Endothelial cell of umbilical vein (primary cell): ENCODE results near the gene KCND2. TPM values are rescaled to one million over a fixed set of nuclear protein-coding genes. Genes with fewer than 3 reads are reported as not detected.

ENCODE experiments used
- BruUV-seq: library from RNA; stranded (reverse); fragments of 400-500 nt; replicated peaks from 2 replicates; lab custom pipeline; 2021; lab: Mats Ljungman, UMichigan
- CTCF ChIA-PET: fragments of 300-600, 350-600 bp; sonication (Branson Sonifier 250); formaldehyde crosslinking; loops from one replicate; lab custom pipeline; 2021; ENCODE audit warnings: antibody characterized with exemption, inconsistent platforms; lab: Charles Lee
- POLR2A ChIA-PET: fragments of 300-600, 350-600 bp; sonication (Branson Sonifier 250); formaldehyde crosslinking; loops from one replicate; lab custom pipeline; 2021; ENCODE audit warnings: antibody characterized with exemption, inconsistent platforms; lab: Charles Lee
- DNase-seq: peaks from one replicate; pipeline ENCODE4 v3.0.0-alpha.2; 2011; ENCODE audit warnings: low read depth, low spot score
- FAIRE-seq: peaks from 2 replicates; lab custom pipeline; 2011; peaks lifted over from hg19 to GRCh38; lab: Jason Lieb, UNC
- H2AFZ ChIP-seq: 2 replicates; pipeline ENCODE4 v1.6.0; 2012; ENCODE audit warnings: low read depth, low read length, control low read depth, inconsistent platforms
- H3K27ac ChIP-seq: 2 replicates; pipeline ENCODE4 v1.5.1; 2011; ENCODE audit warnings: low read depth, mild to moderate bottlenecking, control low read depth, low read length, moderate library complexity; ENCODE audit not compliant: insufficient read depth
- H3K27me3 ChIP-seq, 2 experiments: 2 replicates each; pipeline versions ENCODE4 v1.6.0 to v1.6.1; 2011; ENCODE audit warnings: low read length in 2 of 2, mixed read lengths in 1 of 2; ENCODE audit not compliant: control insufficient read depth in 2 of 2, insufficient read depth in 2 of 2
- H3K36me3 ChIP-seq, 2 experiments: 2 replicates in 1 of 2; 3 replicates in 1 of 2; pipeline ENCODE4 v1.5.1; 2011; ENCODE audit warnings: low read length in 2 of 2, mild to moderate bottlenecking in 1 of 2, moderate library complexity in 1 of 2; ENCODE audit not compliant: control insufficient read depth in 2 of 2, insufficient read depth in 2 of 2; ENCODE audit errors: extremely low read depth in 1 of 2
- H3K4me1 ChIP-seq: 3 replicates; pipeline ENCODE4 v1.5.1; 2011; ENCODE audit warnings: mild to moderate bottlenecking, low read length; ENCODE audit not compliant: control insufficient read depth, insufficient read depth; ENCODE audit errors: extremely low read depth
- H3K4me2 ChIP-seq: 2 replicates; pipeline ENCODE4 v1.6.1; 2011; ENCODE audit warnings: low read length, control low read depth, mixed read lengths; ENCODE audit not compliant: insufficient read depth
- H3K4me3 ChIP-seq, 3 experiments: fragments of 200-600 bp in 1 of 3; sonication (generic), shearing (Covaris generic) in 1 of 3; replicated peaks in 1 of 3; 2 replicates each; pipeline ENCODE4 v1.5.1; 2011 to 2016; ENCODE audit warnings: control low read depth in 3 of 3, low read length in 3 of 3, mild to moderate bottlenecking in 2 of 3, inconsistent platforms in 1 of 3, low read depth in 1 of 3, moderate library complexity in 1 of 3; ENCODE audit not compliant: insufficient read depth in 1 of 3
- H3K79me2 ChIP-seq: 2 replicates; pipeline ENCODE4 v1.6.0; 2012; ENCODE audit warnings: low read length, inconsistent platforms; ENCODE audit not compliant: control insufficient read depth, insufficient read depth
- H3K9ac ChIP-seq: replicated peaks from 2 replicates; pipeline ENCODE3; 2011; ENCODE audit warnings: low read length, control low read depth; ENCODE audit not compliant: insufficient read depth; ENCODE audit errors: extremely low read depth
- H3K9me1 ChIP-seq: replicated peaks from 3 replicates; pipeline ENCODE4 v1.6.0; 2011; ENCODE audit warnings: mild to moderate bottlenecking, low read length; ENCODE audit not compliant: control insufficient read depth, insufficient read depth; ENCODE audit errors: extremely low read depth
- H3K9me3 ChIP-seq: replicated peaks from 2 replicates; pipeline ENCODE4 v1.5.1; 2012; ENCODE audit warnings: low read length, inconsistent platforms; ENCODE audit not compliant: control insufficient read depth, insufficient read depth
- H4K20me1 ChIP-seq: replicated peaks from 2 replicates; pipeline ENCODE3; 2011; ENCODE audit warnings: mild to moderate bottlenecking, low read length; ENCODE audit not compliant: control insufficient read depth, insufficient read depth; ENCODE audit errors: extremely low read depth
- CTCF ChIP-seq, 2 donors: IDR thresholded peaks; 1 replicate in 1 of 2; 2 replicates in 1 of 2; pipeline ENCODE4 v1.5.1; 2011; ENCODE audit warnings: low read length in 2 of 2, mild to moderate bottlenecking in 2 of 2, moderate library complexity in 2 of 2, control low read depth in 1 of 2, inconsistent platforms in 1 of 2, low read depth in 1 of 2; ENCODE audit not compliant: insufficient read depth in 1 of 2; ENCODE audit errors: extremely low read depth in 1 of 2
- EZH2 ChIP-seq: IDR thresholded peaks from 2 replicates; pipeline ENCODE4 v1.6.1; 2012; ENCODE audit warnings: borderline replicate concordance, low read depth, mild to moderate bottlenecking, moderate library complexity, low read length, inconsistent platforms; ENCODE audit not compliant: severe bottlenecking
- FOS ChIP-seq: IDR thresholded peaks from 2 replicates; pipeline ENCODE4 v1.6.1; 2011; ENCODE audit warnings: mild to moderate bottlenecking, low read length, moderate library complexity, borderline replicate concordance; ENCODE audit not compliant: insufficient read depth
- GATA2 ChIP-seq: IDR thresholded peaks from 2 replicates; pipeline ENCODE4 v1.7.0; 2011; ENCODE audit warnings: low read depth, mild to moderate bottlenecking, moderate library complexity, mixed read lengths, low read length; ENCODE audit not compliant: insufficient read length, insufficient read depth
- JUN ChIP-seq: IDR thresholded peaks from 2 replicates; pipeline ENCODE4 v1.6.1; 2011; ENCODE audit warnings: borderline replicate concordance, low read depth; ENCODE audit not compliant: insufficient read length, insufficient read depth
- MAX ChIP-seq: IDR thresholded peaks from 2 replicates; pipeline ENCODE4 v1.6.1; 2011; ENCODE audit not compliant: insufficient read depth, insufficient read length
- MYC ChIP-seq: IDR thresholded peaks from one replicate; pipeline ENCODE4 v1.6.1; 2011; ENCODE audit warnings: mild to moderate bottlenecking, low read depth, low read length
- POLR2A ChIP-seq: IDR thresholded peaks from 2 replicates; pipeline ENCODE4 v1.6.1; 2012; ENCODE audit warnings: low read depth, mild to moderate bottlenecking, control low read depth, low read length
- POLR2AphosphoS5 ChIP-seq: IDR thresholded peaks from 2 replicates; pipeline ENCODE4 v1.6.1; 2012; ENCODE audit warnings: low read depth, mild to moderate bottlenecking, control low read depth, low read length, moderate library complexity; ENCODE audit not compliant: insufficient read depth
- dilution Hi-C: fragments of 300-500 bp; cut with MboI; formaldehyde crosslinking; loops from one replicate; pipeline ENCODE4 v1.15.0; 2019; ENCODE audit warnings: low sequenced_read_pairs; ENCODE audit not compliant: extremely low pct_ligation_motif_present
- intact Hi-C: fragments of 100-400 bp; cut with micrococcal nuclease; formaldehyde crosslinking; loops from one replicate; pipeline ENCODE4 v1.10.0; 2022
- polyA plus RNA-seq, 4 experiments: library from polyadenylated mRNA; depleted of rRNA in 3 of 4; stranded (reverse) in 3 of 4; unstranded in 1 of 4; fragments of >200 nt; gene quantifications; 2 replicates each; pipeline versions ENCODE4 v1.2.1 to v1.2.3, GENCODE V29; 2011 to 2012; ENCODE audit warnings: missing spikeins in 1 of 4
- total RNA-seq: library from RNA; stranded (reverse); gene quantifications from 2 replicates; pipeline ENCODE4 v1.2.3, GENCODE V29; 2021

The KCND2 gene
- total and polyA plus RNA-seq, 2 donors (not counting 3 experiments of a cell fraction or from before 2014, with no cell fraction given): not detected

GRCh38 chr7:120741371-120742042 lies 468.5 kb downstream of the KCND2 start:
- Histone ChIP-seq H3K27ac (no peak overlapping the region), H3K9me1 (no peaks in the 10 kb centered on the region), H3K79me2 (no peaks in the 10 kb centered on the region), H3K9me3 (no peaks in the 10 kb centered on the region), H3K9ac (no peak overlapping the region), H4K20me1 (no peaks in the 10 kb centered on the region), H3K4me1 (no peaks in the 10 kb centered on the region), H3K36me3 (no peaks in the 10 kb centered on the region), H3K4me2 (no peak overlapping the region), H3K4me3 (no peak overlapping the region), H3K27me3 (no peaks in the 10 kb centered on the region), H2AFZ (no peak overlapping the region)
- ChIA-PET POLR2A (no interaction called here), CTCF (interaction anchor here (0.9 to 2.2 kb wide), 3 partner anchors 16 to 367 kb away, joined by 3 to 8 read pairs (median 3); no protein-coding TSS in a partner anchor)
- DNase-seq (no peak), FAIRE-seq (no peak)
- dilution Hi-C loops (no loop called here), intact Hi-C loops (no loop called here)
- TF ChIP-seq EZH2 (no peak), POLR2AphosphoS5 (no peak), POLR2A (no peak), MYC (no peak), GATA2 (no peak), CTCF (IDR thresholded peaks at IDR 0.05; ENCODE audit: extremely low read depth in 1 of 2, insufficient read depth in 1 of 2, low read depth in 1 of 2, low read length in 2 of 2) (no peak), MAX (no peak), FOS (no peak), JUN (no peak)
- BruUV-seq: no TSS peak
